ENCODE measurements around the gene ACOXL.

DNA sequence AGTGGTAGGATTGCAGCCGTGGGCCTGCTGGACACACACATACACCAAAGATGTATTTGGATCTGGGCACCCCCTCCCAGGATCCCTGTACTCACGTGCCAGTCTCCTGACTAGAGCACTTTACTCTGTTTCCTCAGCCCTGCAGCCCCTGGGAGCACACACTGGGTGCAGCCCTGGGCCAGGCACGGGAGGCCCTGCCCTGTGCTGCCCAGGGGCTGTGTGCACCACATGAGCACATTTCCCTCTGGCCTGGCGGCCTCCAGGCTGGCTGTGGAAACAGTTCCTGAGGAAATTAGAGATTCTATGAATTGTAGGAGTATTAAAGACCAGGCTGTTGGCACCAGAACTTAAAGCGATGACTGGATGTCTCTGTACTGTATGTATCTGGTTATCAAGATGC is 433.7 kb downstream of the ACOXL start:
- no peak for TF ChIP-seq EZH2phosphoT487 (IDR thresholded peaks at IDR 0.05; ENCODE audit: borderline replicate concordance, low read length)
- TF ChIP-seq, protein P1, sequence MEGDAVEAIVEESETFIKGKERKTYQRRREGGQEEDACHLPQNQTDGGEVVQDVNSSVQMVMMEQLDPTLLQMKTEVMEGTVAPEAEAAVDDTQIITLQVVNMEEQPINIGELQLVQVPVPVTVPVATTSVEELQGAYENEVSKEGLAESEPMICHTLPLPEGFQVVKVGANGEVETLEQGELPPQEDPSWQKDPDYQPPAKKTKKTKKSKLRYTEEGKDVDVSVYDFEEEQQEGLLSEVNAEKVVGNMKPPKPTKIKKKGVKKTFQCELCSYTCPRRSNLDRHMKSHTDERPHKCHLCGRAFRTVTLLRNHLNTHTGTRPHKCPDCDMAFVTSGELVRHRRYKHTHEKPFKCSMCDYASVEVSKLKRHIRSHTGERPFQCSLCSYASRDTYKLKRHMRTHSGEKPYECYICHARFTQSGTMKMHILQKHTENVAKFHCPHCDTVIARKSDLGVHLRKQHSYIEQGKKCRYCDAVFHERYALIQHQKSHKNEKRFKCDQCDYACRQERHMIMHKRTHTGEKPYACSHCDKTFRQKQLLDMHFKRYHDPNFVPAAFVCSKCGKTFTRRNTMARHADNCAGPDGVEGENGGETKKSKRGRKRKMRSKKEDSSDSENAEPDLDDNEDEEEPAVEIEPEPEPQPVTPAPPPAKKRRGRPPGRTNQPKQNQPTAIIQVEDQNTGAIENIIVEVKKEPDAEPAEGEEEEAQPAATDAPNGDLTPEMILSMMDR (IDR thresholded peaks at IDR 0.05; ENCODE audit: low read depth, low read length, poor library complexity, severe bottlenecking): no peak
